Endothelial cell of umbilical vein (primary cell): ENCODE measurements around the gene ACBD6. TPM values are rescaled to one million over a fixed set of nuclear protein-coding genes. Genes with fewer than 3 reads are reported as not detected.

ENCODE experiments used
- BruUV-seq: library from RNA; stranded (reverse); fragments of 400-500 nt; replicated peaks from 2 replicates; lab custom pipeline; 2021; lab: Mats Ljungman, UMichigan
- CTCF ChIA-PET: fragments of 300-600, 350-600 bp; sonication (Branson Sonifier 250); formaldehyde crosslinking; loops from one replicate; lab custom pipeline; 2021; ENCODE audit warnings: antibody characterized with exemption, inconsistent platforms; lab: Charles Lee
- POLR2A ChIA-PET: fragments of 300-600, 350-600 bp; sonication (Branson Sonifier 250); formaldehyde crosslinking; loops from one replicate; lab custom pipeline; 2021; ENCODE audit warnings: antibody characterized with exemption, inconsistent platforms; lab: Charles Lee
- DNase-seq: peaks from one replicate; pipeline ENCODE4 v3.0.0-alpha.2; 2011; ENCODE audit warnings: low read depth, low spot score
- FAIRE-seq: peaks from 2 replicates; lab custom pipeline; 2011; peaks lifted over from hg19 to GRCh38; lab: Jason Lieb, UNC
- H2AFZ ChIP-seq: 2 replicates; pipeline ENCODE4 v1.6.0; 2012; ENCODE audit warnings: low read depth, low read length, control low read depth, inconsistent platforms
- H3K27ac ChIP-seq: 2 replicates; pipeline ENCODE4 v1.5.1; 2011; ENCODE audit warnings: low read depth, mild to moderate bottlenecking, control low read depth, low read length, moderate library complexity; ENCODE audit not compliant: insufficient read depth
- H3K27me3 ChIP-seq, 2 experiments: 2 replicates each; pipeline versions ENCODE4 v1.6.0 to v1.6.1; 2011; ENCODE audit warnings: low read length in 2 of 2, mixed read lengths in 1 of 2; ENCODE audit not compliant: control insufficient read depth in 2 of 2, insufficient read depth in 2 of 2
- H3K36me3 ChIP-seq, 2 experiments: 2 replicates in 1 of 2; 3 replicates in 1 of 2; pipeline ENCODE4 v1.5.1; 2011; ENCODE audit warnings: low read length in 2 of 2, mild to moderate bottlenecking in 1 of 2, moderate library complexity in 1 of 2; ENCODE audit not compliant: control insufficient read depth in 2 of 2, insufficient read depth in 2 of 2; ENCODE audit errors: extremely low read depth in 1 of 2
- H3K4me1 ChIP-seq: 3 replicates; pipeline ENCODE4 v1.5.1; 2011; ENCODE audit warnings: mild to moderate bottlenecking, low read length; ENCODE audit not compliant: control insufficient read depth, insufficient read depth; ENCODE audit errors: extremely low read depth
- H3K4me2 ChIP-seq: 2 replicates; pipeline ENCODE4 v1.6.1; 2011; ENCODE audit warnings: low read length, control low read depth, mixed read lengths; ENCODE audit not compliant: insufficient read depth
- H3K4me3 ChIP-seq, 3 experiments: fragments of 200-600 bp in 1 of 3; sonication (generic), shearing (Covaris generic) in 1 of 3; replicated peaks in 1 of 3; 2 replicates each; pipeline ENCODE4 v1.5.1; 2011 to 2016; ENCODE audit warnings: control low read depth in 3 of 3, low read length in 3 of 3, mild to moderate bottlenecking in 2 of 3, inconsistent platforms in 1 of 3, low read depth in 1 of 3, moderate library complexity in 1 of 3; ENCODE audit not compliant: insufficient read depth in 1 of 3
- H3K79me2 ChIP-seq: 2 replicates; pipeline ENCODE4 v1.6.0; 2012; ENCODE audit warnings: low read length, inconsistent platforms; ENCODE audit not compliant: control insufficient read depth, insufficient read depth
- H3K9ac ChIP-seq: replicated peaks from 2 replicates; pipeline ENCODE3; 2011; ENCODE audit warnings: low read length, control low read depth; ENCODE audit not compliant: insufficient read depth; ENCODE audit errors: extremely low read depth
- H3K9me1 ChIP-seq: replicated peaks from 3 replicates; pipeline ENCODE4 v1.6.0; 2011; ENCODE audit warnings: mild to moderate bottlenecking, low read length; ENCODE audit not compliant: control insufficient read depth, insufficient read depth; ENCODE audit errors: extremely low read depth
- H3K9me3 ChIP-seq: replicated peaks from 2 replicates; pipeline ENCODE4 v1.5.1; 2012; ENCODE audit warnings: low read length, inconsistent platforms; ENCODE audit not compliant: control insufficient read depth, insufficient read depth
- H4K20me1 ChIP-seq: replicated peaks from 2 replicates; pipeline ENCODE3; 2011; ENCODE audit warnings: mild to moderate bottlenecking, low read length; ENCODE audit not compliant: control insufficient read depth, insufficient read depth; ENCODE audit errors: extremely low read depth
- CTCF ChIP-seq, 2 donors: IDR thresholded peaks; 1 replicate in 1 of 2; 2 replicates in 1 of 2; pipeline ENCODE4 v1.5.1; 2011; ENCODE audit warnings: low read length in 2 of 2, mild to moderate bottlenecking in 2 of 2, moderate library complexity in 2 of 2, control low read depth in 1 of 2, inconsistent platforms in 1 of 2, low read depth in 1 of 2; ENCODE audit not compliant: insufficient read depth in 1 of 2; ENCODE audit errors: extremely low read depth in 1 of 2
- FOS ChIP-seq: IDR thresholded peaks from 2 replicates; pipeline ENCODE4 v1.6.1; 2011; ENCODE audit warnings: mild to moderate bottlenecking, low read length, moderate library complexity, borderline replicate concordance; ENCODE audit not compliant: insufficient read depth
- GATA2 ChIP-seq: IDR thresholded peaks from 2 replicates; pipeline ENCODE4 v1.7.0; 2011; ENCODE audit warnings: low read depth, mild to moderate bottlenecking, moderate library complexity, mixed read lengths, low read length; ENCODE audit not compliant: insufficient read length, insufficient read depth
- MYC ChIP-seq: IDR thresholded peaks from one replicate; pipeline ENCODE4 v1.6.1; 2011; ENCODE audit warnings: mild to moderate bottlenecking, low read depth, low read length
- POLR2A ChIP-seq: IDR thresholded peaks from 2 replicates; pipeline ENCODE4 v1.6.1; 2012; ENCODE audit warnings: low read depth, mild to moderate bottlenecking, control low read depth, low read length
- dilution Hi-C: fragments of 300-500 bp; cut with MboI; formaldehyde crosslinking; loops from one replicate; pipeline ENCODE4 v1.15.0; 2019; ENCODE audit warnings: low sequenced_read_pairs; ENCODE audit not compliant: extremely low pct_ligation_motif_present
- intact Hi-C: fragments of 100-400 bp; cut with micrococcal nuclease; formaldehyde crosslinking; loops from one replicate; pipeline ENCODE4 v1.10.0; 2022
- polyA plus RNA-seq, 4 experiments: library from polyadenylated mRNA; depleted of rRNA in 3 of 4; stranded (reverse) in 3 of 4; unstranded in 1 of 4; fragments of >200 nt; gene quantifications; 2 replicates each; pipeline versions ENCODE4 v1.2.1 to v1.2.3, GENCODE V29; 2011 to 2012; ENCODE audit warnings: missing spikeins in 1 of 4
- total RNA-seq: library from RNA; stranded (reverse); gene quantifications from 2 replicates; pipeline ENCODE4 v1.2.3, GENCODE V29; 2021
- TF ChIP-seq, protein P1 (sequence below): IDR thresholded peaks from 2 replicates; pipeline ENCODE4 v1.6.1; 2011; ENCODE audit not compliant: insufficient read depth, insufficient read length

Gene ACBD6
- total and polyA plus RNA-seq, 2 donors (not counting 3 experiments of a cell fraction or from before 2014, with no cell fraction given) = 55.6 to 56.4 TPM

GRCh38 chr1:180261524-180262155 is 240.7 kb downstream of the ACBD6 start:
- H3K27ac ChIP-seq = no peak overlapping the region
- BruUV-seq = no TSS peak
- no peak overlapping the region for H3K9ac ChIP-seq
- POLR2A ChIA-PET = no interaction called here
- no peaks in the 10 kb centered on the region for H3K9me3 ChIP-seq
- no peak overlapping the region for H2AFZ ChIP-seq
- intact Hi-C loops (no loop called here), dilution Hi-C loops (no loop called here)
- no peaks in the 10 kb centered on the region for H3K27me3 ChIP-seq
- H3K79me2 ChIP-seq = no peaks in the 10 kb centered on the region
- no peaks in the 10 kb centered on the region for H3K36me3 ChIP-seq
- no peak overlapping the region for H3K4me2 ChIP-seq
- FAIRE-seq = no peak
- no peaks in the 10 kb centered on the region for H3K9me1 ChIP-seq
- CTCF ChIA-PET = interaction anchor here (1.2 to 3.1 kb wide), 5 partner anchors 8 to 154 kb away, joined by 4 to 28 read pairs (median 4); no protein-coding TSS in a partner anchor
- TF ChIP-seq CTCF (IDR thresholded peaks at IDR 0.05; ENCODE audit: extremely low read depth in 1 of 2, insufficient read depth in 1 of 2, low read depth in 1 of 2, low read length in 2 of 2) (no peak), POLR2A (no peak), MYC (no peak), GATA2 (no peak), FOS (no peak)
- TF ChIP-seq, protein P1, sequence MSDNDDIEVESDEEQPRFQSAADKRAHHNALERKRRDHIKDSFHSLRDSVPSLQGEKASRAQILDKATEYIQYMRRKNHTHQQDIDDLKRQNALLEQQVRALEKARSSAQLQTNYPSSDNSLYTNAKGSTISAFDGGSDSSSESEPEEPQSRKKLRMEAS = no peak
- H4K20me1 ChIP-seq = no peaks in the 10 kb centered on the region
- no peak overlapping the region for H3K4me3 ChIP-seq
- no peaks in the 10 kb centered on the region for H3K4me1 ChIP-seq
- DNase-seq = no peak
